MM.1S (cell line): ENCODE data around the gene TTLL11.

Experiments used
- EZH2 ChIP-seq: fragments of 300-600 bp; sonication (generic); optimal IDR thresholded peaks from 2 replicates; pipeline ENCODE3; 2017; ENCODE audit warnings: low read depth, mild to moderate bottlenecking, antibody characterized with exemption, low read length, mixed read lengths
- TF ChIP-seq, protein P1 (sequence below): fragments of 300-600 bp; sonication (generic); IDR thresholded peaks from 2 replicates; pipeline ENCODE4 v1.5.1; 2016; ENCODE audit warnings: antibody characterized with exemption, low read length, mixed read lengths

DNA sequence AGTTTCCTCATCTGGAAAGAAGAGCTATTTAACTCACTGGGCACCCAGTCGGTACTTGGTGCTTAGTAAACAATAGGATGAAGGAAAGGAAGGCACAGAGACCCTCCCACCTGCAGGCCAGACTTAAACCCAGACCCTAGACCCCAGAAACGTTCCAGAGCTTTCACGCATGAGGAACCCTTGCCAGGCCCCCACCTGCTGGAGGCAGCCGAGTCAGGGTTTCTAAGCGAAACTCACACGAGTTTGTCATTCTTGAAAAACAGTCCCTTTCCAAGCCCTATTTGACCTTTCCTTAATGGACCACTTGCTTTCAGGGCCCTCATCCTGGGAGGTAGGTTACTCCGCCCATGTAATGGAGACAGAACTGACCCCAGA lies 35.8 kb upstream of the TTLL11 start:
- no peak for TF ChIP-seq EZH2
- TF ChIP-seq, protein P1, sequence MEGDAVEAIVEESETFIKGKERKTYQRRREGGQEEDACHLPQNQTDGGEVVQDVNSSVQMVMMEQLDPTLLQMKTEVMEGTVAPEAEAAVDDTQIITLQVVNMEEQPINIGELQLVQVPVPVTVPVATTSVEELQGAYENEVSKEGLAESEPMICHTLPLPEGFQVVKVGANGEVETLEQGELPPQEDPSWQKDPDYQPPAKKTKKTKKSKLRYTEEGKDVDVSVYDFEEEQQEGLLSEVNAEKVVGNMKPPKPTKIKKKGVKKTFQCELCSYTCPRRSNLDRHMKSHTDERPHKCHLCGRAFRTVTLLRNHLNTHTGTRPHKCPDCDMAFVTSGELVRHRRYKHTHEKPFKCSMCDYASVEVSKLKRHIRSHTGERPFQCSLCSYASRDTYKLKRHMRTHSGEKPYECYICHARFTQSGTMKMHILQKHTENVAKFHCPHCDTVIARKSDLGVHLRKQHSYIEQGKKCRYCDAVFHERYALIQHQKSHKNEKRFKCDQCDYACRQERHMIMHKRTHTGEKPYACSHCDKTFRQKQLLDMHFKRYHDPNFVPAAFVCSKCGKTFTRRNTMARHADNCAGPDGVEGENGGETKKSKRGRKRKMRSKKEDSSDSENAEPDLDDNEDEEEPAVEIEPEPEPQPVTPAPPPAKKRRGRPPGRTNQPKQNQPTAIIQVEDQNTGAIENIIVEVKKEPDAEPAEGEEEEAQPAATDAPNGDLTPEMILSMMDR, result no peak
